OCI-LY3 (cell line): ENCODE results near the gene MYZAP.

ENCODE experiments used
- CTCF ChIP-seq: fragments of 200-600, 300-600 bp; sonication (generic); IDR thresholded peaks from 2 replicates; pipeline ENCODE4 v1.5.1; 2014; ENCODE audit warnings: antibody characterized with exemption, low read length, low read depth
- EZH2phosphoT487 ChIP-seq: fragments of 200-600 bp; shearing (Covaris generic); IDR thresholded peaks from 2 replicates; pipeline ENCODE4 v1.6.1; 2018; ENCODE audit warnings: antibody characterized with exemption, mixed run types, low read depth

- no peak for TF ChIP-seq CTCF
- TF ChIP-seq EZH2phosphoT487, result no peak
These were observed 4.7 kb downstream of the MYZAP start for GRCh38 chr15:57596301-57596855.
